Muscle of leg (tissue), 11 donors: ENCODE measurements around the gene TIPARP. TPM values are rescaled to one million over a fixed set of nuclear protein-coding genes. Genes with fewer than 3 reads are reported as not detected.
"Not testable (repeated sequence)": the region's sequence is repeated elsewhere in the genome, so short reads cannot be mapped to it uniquely, and the experiment has no call there.

Source experiments
- DNase-seq: peaks from one replicate; pipeline ENCODE4 v3.0.0; 2013
- H3K27ac ChIP-seq: one replicate; pipeline ENCODE4 v1.5.1; 2013; ENCODE audit warnings: mild to moderate bottlenecking, low read length, control low read depth
- H3K27me3 ChIP-seq: one replicate; pipeline ENCODE4 v1.6.1; 2013; ENCODE audit warnings: low read length; ENCODE audit not compliant: control insufficient read depth, insufficient read depth
- H3K36me3 ChIP-seq: one replicate; pipeline ENCODE4 v1.6.1; 2013; ENCODE audit warnings: low read length; ENCODE audit not compliant: control insufficient read depth, insufficient read depth
- H3K4me1 ChIP-seq: one replicate; pipeline ENCODE4 v1.6.1; 2013; ENCODE audit warnings: low read length; ENCODE audit not compliant: control insufficient read depth, insufficient read depth
- H3K4me3 ChIP-seq: one replicate; pipeline ENCODE4 v1.5.1; 2013; ENCODE audit warnings: low read length, control low read depth
- H3K9me3 ChIP-seq: replicated peaks from 2 replicates; pipeline ENCODE4 v1.6.1; 2013; ENCODE audit warnings: low read depth, low read length; ENCODE audit not compliant: control insufficient read depth
- WGBS: methylation state at CpG from one replicate; pipeline ENCODE4 v1.1.5; 2013; ENCODE audit warnings: missing lambda C conversion rate; ENCODE audit not compliant: insufficient coverage; 5-methylcytosine and 5-hydroxymethylcytosine counted together
- polyA plus RNA-seq, 8 donors: library from polyadenylated mRNA; unstranded; fragments of 120-200 nt; gene quantifications; one replicate each; pipeline versions ENCODE4 v1.2.1 to v1.2.3, GENCODE V29; 2013; ENCODE audit warnings: inconsistent platforms in 1 of 8, low replicate concordance in 1 of 8; ENCODE audit not compliant: insufficient read length in 8 of 8, insufficient read depth in 1 of 8
- total RNA-seq: library from RNA; stranded (reverse); fragments of 120-200 nt; gene quantifications from one replicate; pipeline ENCODE4 v1.2.4, GENCODE V29; 2013

TIPARP gene
- total and polyA plus RNA-seq, 9 donors, result 5.1 to 11.5 (median 7.3) TPM

- no CpG with 5 or more reads among the region's 3 CpGs for WGBS
- H3K27ac ChIP-seq, result no peak overlapping the region
Observed at GRCh38 chr3:156727519-156728205, 53.3 kb downstream of the TIPARP start.

GRCh38 chr3:156728267-156728985 lies 54.0 kb downstream of the TIPARP start:
- Histone ChIP-seq H3K4me1 (no peaks in the 10 kb centered on the region), H3K4me3 (no peak overlapping the region), H3K27me3 (no peaks in the 10 kb centered on the region), H3K36me3 (no peaks in the 10 kb centered on the region), H3K9me3 (no peaks in the 10 kb centered on the region), H3K27ac (no peak overlapping the region)
- WGBS, result 48% methylated on average over 3 of the region's 7 CpGs
- DNase-seq, result no peak

More at GRCh38 chr3:156727519-156728205, 53.3 kb downstream of the TIPARP start:
- no peak overlapping the region for H3K4me3 ChIP-seq
- H3K4me1 ChIP-seq, result no peaks in the 10 kb centered on the region
- no peaks in the 10 kb centered on the region for H3K27me3 ChIP-seq
- no peak for DNase-seq
- H3K36me3 ChIP-seq, result no peaks in the 10 kb centered on the region
- H3K9me3 ChIP-seq, result no peaks in the 10 kb centered on the region

GRCh38 chr3:156729460-156730179 lies 55.2 kb downstream of the TIPARP start:
- no peak overlapping the region for H3K27ac ChIP-seq
- no peaks in the 10 kb centered on the region for H3K9me3 ChIP-seq
- H3K27me3 ChIP-seq, result no peaks in the 10 kb centered on the region
- H3K36me3 ChIP-seq, result no peaks in the 10 kb centered on the region
- H3K4me1 ChIP-seq, result no peaks in the 10 kb centered on the region
- 50% methylated on average over 2 of the region's 2 CpGs for WGBS
- H3K4me3 ChIP-seq, result no peak overlapping the region
- DNase-seq, result no peak

GRCh38 chr3:156731813-156732212 lies 57.4 kb downstream of the TIPARP start:
- Histone ChIP-seq H3K36me3 (no peaks in the 10 kb centered on the region), H3K9me3 (no peaks in the 10 kb centered on the region), H3K27me3 (no peaks in the 10 kb centered on the region), H3K4me3 (no peak overlapping the region), H3K27ac (no peak overlapping the region), H3K4me1 (no peaks in the 10 kb centered on the region)
- DNase-seq, result no peak

- 31% methylated on average over 4 of the region's 6 CpGs for WGBS
- no peaks in the 10 kb centered on the region for H3K9me3 ChIP-seq
Observed at GRCh38 chr3:156732261-156732660, 57.9 kb downstream of the TIPARP start.

GRCh38 chr3:156732715-156733421 lies 58.5 kb downstream of the TIPARP start:
- Histone ChIP-seq H3K27me3 (no peaks in the 10 kb centered on the region), H3K27ac (no peak overlapping the region), H3K36me3 (no peaks in the 10 kb centered on the region), H3K4me1 (no peaks in the 10 kb centered on the region), H3K9me3 (no peaks in the 10 kb centered on the region), H3K4me3 (no peak overlapping the region)
- 77% methylated on average over 2 of the region's 4 CpGs for WGBS
- no peak for DNase-seq

More at GRCh38 chr3:156732261-156732660, 57.9 kb downstream of the TIPARP start:
- DNase-seq, result no peak
- H3K36me3 ChIP-seq, result no peaks in the 10 kb centered on the region
- H3K4me3 ChIP-seq, result no peak overlapping the region
- H3K27ac ChIP-seq, result no peak overlapping the region
- H3K27me3 ChIP-seq, result no peaks in the 10 kb centered on the region
- no peaks in the 10 kb centered on the region for H3K4me1 ChIP-seq

- H3K36me3 ChIP-seq, H3K4me1 ChIP-seq, H3K4me3 ChIP-seq, H3K9me3 ChIP-seq, DNase-seq, H3K27ac ChIP-seq, H3K27me3 ChIP-seq: not testable (repeated sequence)
- WGBS, result no CpG with 5 or more reads among the region's 3 CpGs
Observed at GRCh38 chr3:156734661-156735060, 60.3 kb downstream of the TIPARP start.

GRCh38 chr3:156735471-156735870 lies 61.1 kb downstream of the TIPARP start:
- H3K27me3 ChIP-seq, result no peaks in the 10 kb centered on the region
- no CpG with 5 or more reads among the region's 4 CpGs for WGBS
- H3K9me3 ChIP-seq, result no peaks in the 10 kb centered on the region
- no peaks in the 10 kb centered on the region for H3K36me3 ChIP-seq
- no peak for DNase-seq
- H3K27ac ChIP-seq, result no peak overlapping the region
- peaks cover 3% of the 10 kb centered on the region for H3K4me1 ChIP-seq
- H3K4me3 ChIP-seq, result no peak overlapping the region

GRCh38 chr3:156737049-156737448 lies 62.7 kb downstream of the TIPARP start:
- not testable (repeated sequence) for H3K4me3 ChIP-seq, H3K9me3 ChIP-seq, H3K27me3 ChIP-seq, H3K27ac ChIP-seq, H3K4me1 ChIP-seq, DNase-seq, H3K36me3 ChIP-seq
- no CpG with 5 or more reads among the region's 3 CpGs for WGBS

GRCh38 chr3:156738251-156738650 lies 63.9 kb downstream of the TIPARP start:
- WGBS, result 79% methylated on average over 4 of the region's 5 CpGs
- no peak overlapping the region for H3K4me3 ChIP-seq
- DNase-seq, result no peak
- H3K36me3 ChIP-seq, result no peaks in the 10 kb centered on the region
- no peaks in the 10 kb centered on the region for H3K27me3 ChIP-seq
- H3K4me1 ChIP-seq, result peaks cover 6% of the 10 kb centered on the region
- no peak overlapping the region for H3K27ac ChIP-seq
- no peaks in the 10 kb centered on the region for H3K9me3 ChIP-seq
